Measurements from ENCODE around the gene ENTPD3. TPM values are rescaled to one million over a fixed set of nuclear protein-coding genes. Genes with fewer than 3 reads are reported as not detected.

The ENTPD3 gene, protein sequence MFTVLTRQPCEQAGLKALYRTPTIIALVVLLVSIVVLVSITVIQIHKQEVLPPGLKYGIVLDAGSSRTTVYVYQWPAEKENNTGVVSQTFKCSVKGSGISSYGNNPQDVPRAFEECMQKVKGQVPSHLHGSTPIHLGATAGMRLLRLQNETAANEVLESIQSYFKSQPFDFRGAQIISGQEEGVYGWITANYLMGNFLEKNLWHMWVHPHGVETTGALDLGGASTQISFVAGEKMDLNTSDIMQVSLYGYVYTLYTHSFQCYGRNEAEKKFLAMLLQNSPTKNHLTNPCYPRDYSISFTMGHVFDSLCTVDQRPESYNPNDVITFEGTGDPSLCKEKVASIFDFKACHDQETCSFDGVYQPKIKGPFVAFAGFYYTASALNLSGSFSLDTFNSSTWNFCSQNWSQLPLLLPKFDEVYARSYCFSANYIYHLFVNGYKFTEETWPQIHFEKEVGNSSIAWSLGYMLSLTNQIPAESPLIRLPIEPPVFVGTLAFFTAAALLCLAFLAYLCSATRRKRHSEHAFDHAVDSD
- total RNA-seq (1.1 TPM), polyA plus RNA-seq (ENCODE audit: insufficient read depth, low read depth, low replicate concordance) (1.1 TPM)
- long read RNA-seq, donor 1, result 0 reads
- long read RNA-seq, donor 2, partial matches to known transcripts, result 0 of 7 reads
- long read RNA-seq, donor 2, other reads (novel, unspliced or antisense), result 7 of 7 reads
- long read RNA-seq, donor 3, partial matches to known transcripts, result 0 of 17 reads
- long read RNA-seq, donor 3, other reads (novel, unspliced or antisense), result 16 of 17 reads
- long read RNA-seq, donor 4, result 0 reads
- long read RNA-seq, donor 5, result 0 reads
- long read RNA-seq, donor 6, result 0 reads
- long read RNA-seq, donor 7, result 0 reads
- long read RNA-seq, donor 8, partial matches to known transcripts, result 0 of 7 reads
- long read RNA-seq, donor 8, other reads (novel, unspliced or antisense), result 7 of 7 reads
- long read RNA-seq, donor 9, result 0 reads
- long read RNA-seq, donor 10, partial matches to known transcripts, result 10 of 10 reads
- long read RNA-seq, donor 10, other reads (novel, unspliced or antisense), result 0 of 10 reads

- no peaks in the 10 kb centered on the region for H3K27me3 ChIP-seq (ENCODE audit: control insufficient read depth, insufficient read depth, low read length)
- H3K4me3 ChIP-seq (ENCODE audit: low read length in 3 of 3), result peak within 1 kb of the TSS in 2 of 3 donors; percentile 56 to 62
- H3K4me1 ChIP-seq (ENCODE audit: control insufficient read depth in 2 of 3, insufficient read depth in 2 of 3, low read depth in 1 of 3, low read length in 3 of 3), result peaks cover 0 to 2% (median 0%) of the 10 kb centered on the region in 3 donors
- H3K36me3 ChIP-seq (ENCODE audit: control insufficient read depth in 2 of 3, insufficient read depth in 3 of 3, low read length in 3 of 3), result peaks cover 0 to 5% (median 0%) of the 10 kb centered on the region in 3 donors
- no peak within 1 kb of the TSS for H3K27ac ChIP-seq (ENCODE audit: low read depth in 2 of 2, low read length in 2 of 2)
- no peak for FAIRE-seq
- intact Hi-C loops (cut with DNase I), result no loop called here
- no peak for TF ChIP-seq CTCF (IDR thresholded peaks at IDR 0.05; ENCODE audit: borderline replicate concordance, extremely low read depth, insufficient read depth)
- peak; percentile 40 to 74 (median 48) for DNase-seq
- no peaks in the 10 kb centered on the region for H3K9me3 ChIP-seq (ENCODE audit: control insufficient read depth in 2 of 3, insufficient read depth in 1 of 3, low read length in 3 of 3)
- no peak within 1 kb of the TSS for H3K9ac ChIP-seq (ENCODE audit: low read length in 3 of 3)
Measured at GRCh38 chr3:40387001-40387894, at the start of gene ENTPD3. ENTPD3 (plus strand) TSS chr3:40387184; CDS start chr3:40388058, 874 bp downstream.

DNA sequence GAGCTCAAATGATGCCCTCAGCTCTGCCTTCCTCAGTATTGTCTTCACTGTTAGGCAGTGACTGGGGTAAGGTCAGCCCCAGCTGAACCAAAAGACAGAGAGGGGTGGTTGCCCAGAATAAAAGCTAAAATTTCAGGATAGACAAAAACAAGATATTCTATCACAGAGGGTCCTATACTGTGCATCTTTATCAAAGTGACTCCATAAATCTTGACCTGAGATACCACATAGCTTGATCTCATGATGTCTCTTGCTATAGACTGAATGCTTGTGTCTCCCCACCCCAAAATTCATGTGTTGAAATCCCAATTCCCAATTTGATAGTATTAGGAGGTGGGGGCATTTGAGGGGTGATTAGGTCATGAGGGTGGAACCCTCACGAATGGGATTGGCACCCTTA is 47.1 kb upstream of the ENTPD3 start:
- H3K27me3 ChIP-seq (ENCODE audit: control insufficient read depth, insufficient read depth, low read length), result no peaks in the 10 kb centered on the region
- FAIRE-seq, result no peak
- DNase-seq, result no peak
- H3K4me1 ChIP-seq (ENCODE audit: control insufficient read depth in 2 of 3, insufficient read depth in 2 of 3, low read depth in 1 of 3, low read length in 3 of 3), result no peaks in the 10 kb centered on the region
- H3K27ac ChIP-seq (ENCODE audit: low read depth in 2 of 2, low read length in 2 of 2), result no peak overlapping the region
- no peaks in the 10 kb centered on the region for H3K36me3 ChIP-seq (ENCODE audit: control insufficient read depth in 2 of 3, insufficient read depth in 3 of 3, low read length in 3 of 3)
- H3K4me3 ChIP-seq (ENCODE audit: low read length in 3 of 3), result no peak overlapping the region
- H3K9ac ChIP-seq (ENCODE audit: low read length in 3 of 3), result no peak overlapping the region
- no peaks in the 10 kb centered on the region for H3K9me3 ChIP-seq (ENCODE audit: control insufficient read depth in 2 of 3, insufficient read depth in 1 of 3, low read length in 3 of 3)
- no peak for TF ChIP-seq CTCF (IDR thresholded peaks at IDR 0.05; ENCODE audit: borderline replicate concordance, extremely low read depth, insufficient read depth)
- intact Hi-C loops (cut with DNase I), result no loop called here

GRCh38 chr3:40340541-40341170 is 46.3 kb upstream of the ENTPD3 start:
- no peaks in the 10 kb centered on the region for H3K27me3 ChIP-seq (ENCODE audit: control insufficient read depth, insufficient read depth, low read length)
- H3K4me3 ChIP-seq (ENCODE audit: low read length in 3 of 3), result no peak overlapping the region
- no peaks in the 10 kb centered on the region for H3K9me3 ChIP-seq (ENCODE audit: control insufficient read depth in 2 of 3, insufficient read depth in 1 of 3, low read length in 3 of 3)
- no peak for TF ChIP-seq CTCF (IDR thresholded peaks at IDR 0.05; ENCODE audit: borderline replicate concordance, extremely low read depth, insufficient read depth)
- no peak overlapping the region for H3K27ac ChIP-seq (ENCODE audit: low read depth in 2 of 2, low read length in 2 of 2)
- no peak overlapping the region for H3K9ac ChIP-seq (ENCODE audit: low read length in 3 of 3)
- H3K36me3 ChIP-seq (ENCODE audit: control insufficient read depth in 2 of 3, insufficient read depth in 3 of 3, low read length in 3 of 3), result no peaks in the 10 kb centered on the region
- H3K4me1 ChIP-seq (ENCODE audit: control insufficient read depth in 2 of 3, insufficient read depth in 2 of 3, low read depth in 1 of 3, low read length in 3 of 3), result no peaks in the 10 kb centered on the region
- no peak for FAIRE-seq
- intact Hi-C loops (cut with DNase I), result no loop called here
- no peak for DNase-seq

Data from kidney (tissue), 22 donors.